GF-D8 (cell line): ENCODE data around the gene PRDM16.
"Not testable (repeated sequence)": the region's sequence is repeated elsewhere in the genome, so short reads cannot be mapped to it uniquely, and the experiment has no call there.

Source experiments
- DNase-seq: peaks from one replicate; lab custom pipeline; 2025; lab: John Stamatoyannopoulos, UW

Gene PRDM16

DNA sequence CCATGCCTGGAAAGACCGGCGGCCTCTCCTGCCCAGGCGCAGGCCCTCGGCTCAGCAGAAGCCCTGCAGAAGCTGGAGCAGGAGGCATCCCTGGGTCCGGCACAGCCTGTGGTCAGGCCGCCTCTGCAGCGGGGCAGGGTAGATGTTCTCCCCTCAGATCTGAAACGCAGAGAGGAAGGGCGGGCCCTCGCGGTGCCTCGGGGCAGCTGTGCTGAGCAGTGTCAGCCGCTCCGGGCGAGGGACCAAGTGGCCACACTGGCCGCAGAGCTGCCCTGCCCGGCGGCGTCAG is 210.1 kb downstream of the PRDM16 start:
- DNase-seq, result no peak

DNA sequence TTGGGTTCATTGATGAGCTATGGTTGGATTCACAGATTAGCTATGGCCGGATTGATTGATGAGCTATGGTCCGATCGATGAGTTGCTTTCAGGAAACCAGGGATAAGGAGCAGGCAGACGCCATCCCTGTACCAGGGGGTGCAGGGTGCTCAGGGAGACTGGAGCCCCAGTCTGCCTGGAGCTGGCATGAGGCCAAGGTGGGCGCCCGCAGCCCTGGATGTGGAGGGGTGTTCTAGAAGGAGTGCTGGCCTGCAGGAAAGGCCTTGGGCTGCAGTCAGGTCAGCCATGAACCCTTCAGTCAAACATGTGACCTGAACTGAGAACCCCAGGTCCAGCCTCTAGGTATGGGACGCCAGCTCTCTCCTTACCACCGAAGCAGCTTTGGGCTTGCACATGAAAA is 212.7 kb downstream of the PRDM16 start:
- DNase-seq, result no peak

DNA sequence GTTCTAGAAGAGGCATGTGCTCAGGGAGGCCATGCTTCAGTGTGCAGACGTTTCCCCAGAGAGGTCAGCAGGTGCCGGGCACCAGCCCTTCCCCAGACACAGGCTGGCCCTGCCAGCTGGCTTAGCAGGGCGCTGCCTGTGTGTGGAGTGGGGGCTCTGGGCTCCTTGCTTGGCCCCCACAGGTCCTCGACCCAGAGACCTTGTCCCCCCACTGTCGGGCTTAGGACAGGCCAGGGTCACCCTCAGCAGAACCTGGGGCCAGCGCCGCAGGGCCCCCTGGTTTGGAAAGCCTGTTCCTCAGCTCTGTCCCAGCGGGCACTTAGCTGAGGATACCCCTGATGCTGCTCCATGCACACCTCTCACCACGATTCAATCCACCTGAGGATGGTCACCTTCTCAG is 213.2 kb downstream of the PRDM16 start:
- DNase-seq, result no peak

GRCh38 chr1:3282656-3283430 is 213.8 kb downstream of the PRDM16 start:
- DNase-seq, result no peak

GRCh38 chr1:3283849-3284248 is 214.8 kb downstream of the PRDM16 start:
- DNase-seq, result no peak

- DNase-seq, result no peak
These were observed 215.7 kb downstream of the PRDM16 start for GRCh38 chr1:3284691-3285090.

DNA sequence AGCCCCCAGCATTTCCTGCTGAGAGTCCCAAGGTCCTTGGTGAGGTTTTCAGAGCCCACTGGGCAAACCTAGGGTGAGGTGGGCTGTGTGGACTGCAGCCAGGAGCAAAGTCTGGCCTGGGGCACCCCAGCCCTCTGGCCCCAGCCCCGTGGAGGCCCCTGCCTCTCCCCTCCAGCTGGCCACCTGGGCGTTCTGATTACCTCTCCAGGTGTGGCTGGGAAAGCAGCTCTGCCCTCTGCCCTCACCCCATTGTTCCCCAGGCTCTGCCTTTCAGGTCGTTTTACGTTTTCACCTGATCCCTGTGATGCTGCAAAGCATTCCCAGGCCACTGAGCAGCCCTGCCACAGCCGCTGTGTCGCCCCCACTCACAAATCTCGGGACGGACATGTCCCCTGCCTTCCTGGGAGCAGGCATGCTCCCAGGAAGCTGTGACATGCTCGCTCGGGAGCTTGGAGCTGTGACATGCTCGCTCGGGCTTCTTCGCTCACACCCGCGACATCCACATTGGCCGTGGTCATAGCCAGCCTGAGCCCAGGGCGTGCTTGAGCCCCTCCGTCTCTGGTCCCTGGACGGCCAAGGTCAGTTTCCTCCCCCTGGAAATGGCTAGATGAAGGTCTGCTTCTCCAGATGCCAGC is 216.2 kb downstream of the PRDM16 start:
- DNase-seq, result no peak

DNA sequence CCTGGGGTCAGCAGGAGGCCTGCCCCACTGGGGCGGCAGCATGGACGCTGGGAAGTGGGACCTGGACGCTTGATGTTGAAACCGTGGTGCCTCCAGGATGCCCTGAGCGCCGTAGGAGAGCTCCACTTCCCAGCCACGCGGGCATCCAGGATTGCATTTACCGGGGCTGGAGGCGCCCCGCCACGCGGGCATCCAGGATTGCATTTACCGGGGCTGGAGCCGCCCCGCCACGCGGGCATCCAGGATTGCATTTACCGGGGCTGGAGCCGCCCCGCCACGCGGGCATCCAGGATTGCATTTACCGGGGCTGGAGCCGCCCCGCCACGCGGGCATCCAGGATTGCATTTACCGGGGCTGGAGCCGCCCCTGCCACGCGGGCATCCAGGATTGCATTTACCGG is 218.1 kb downstream of the PRDM16 start:
- not testable (repeated sequence) for DNase-seq

DNA sequence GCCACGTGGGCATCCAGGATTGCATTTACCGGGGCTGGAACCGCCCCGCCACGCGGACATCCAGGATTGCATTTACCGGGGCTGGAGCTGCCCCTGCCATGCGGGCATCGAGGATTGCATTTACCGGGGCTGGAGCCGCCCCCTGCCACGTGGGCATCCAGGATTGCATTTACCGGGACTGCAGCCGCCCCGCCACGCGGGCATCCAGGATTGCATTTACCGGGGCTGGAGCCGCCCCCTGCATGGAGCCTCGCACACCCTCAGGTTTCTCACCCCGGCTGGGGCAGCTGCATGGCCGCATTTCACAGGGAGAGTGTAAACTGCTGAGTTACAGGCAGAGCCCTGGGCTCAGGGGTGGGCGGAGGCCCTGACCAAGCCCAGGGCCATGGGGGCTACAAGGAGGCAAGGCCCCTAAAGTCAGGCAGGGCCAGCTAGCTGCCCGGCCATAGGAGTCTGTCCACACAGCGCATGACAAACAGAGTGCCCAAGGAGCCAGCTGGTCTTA is 218.7 kb downstream of the PRDM16 start:
- no peak for DNase-seq

GRCh38 chr1:3289502-3289901 is 220.5 kb downstream of the PRDM16 start:
- no peak for DNase-seq

DNA sequence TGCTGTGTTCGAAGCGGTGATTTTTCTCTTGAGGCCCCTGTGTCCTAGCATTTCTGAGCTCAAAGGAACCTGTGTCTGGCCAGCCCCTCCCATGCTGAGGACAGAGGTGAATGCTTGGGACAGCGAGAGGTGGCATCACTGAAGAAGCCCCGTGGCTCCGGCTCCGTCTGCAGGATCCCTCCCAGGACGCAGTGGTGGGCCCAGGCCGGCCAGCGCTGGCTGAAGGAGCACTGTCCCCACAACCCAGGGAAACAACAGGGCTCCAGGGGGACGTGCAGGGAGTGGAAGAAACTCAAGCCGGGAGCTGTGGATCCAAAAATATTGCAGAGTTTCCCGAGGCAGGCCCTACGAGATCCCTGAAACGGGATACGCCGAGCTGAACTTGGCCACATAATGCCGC is 221.4 kb downstream of the PRDM16 start:
- DNase-seq, result no peak

DNA sequence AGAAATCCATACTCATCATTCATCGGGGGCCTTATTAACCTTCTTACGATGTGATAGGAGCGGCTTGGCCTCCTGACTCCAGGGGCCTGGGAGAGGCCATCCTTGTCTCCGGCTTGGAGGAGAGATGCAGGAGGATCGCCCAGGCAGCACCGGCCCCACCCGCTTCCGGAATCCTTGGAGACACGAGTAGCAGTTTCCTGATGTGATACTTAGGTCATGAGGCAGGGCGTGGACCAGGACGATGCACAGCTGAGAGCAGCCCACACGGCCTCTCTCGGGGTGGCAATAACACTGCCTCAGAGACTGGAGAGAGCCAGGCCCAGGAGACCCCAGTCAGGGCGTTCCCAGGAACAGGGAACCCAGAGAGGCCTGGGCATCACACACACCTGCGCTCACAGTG is 221.9 kb downstream of the PRDM16 start:
- DNase-seq, result no peak

GRCh38 chr1:3292051-3292722 is 223.2 kb downstream of the PRDM16 start:
- DNase-seq, result no peak

DNA sequence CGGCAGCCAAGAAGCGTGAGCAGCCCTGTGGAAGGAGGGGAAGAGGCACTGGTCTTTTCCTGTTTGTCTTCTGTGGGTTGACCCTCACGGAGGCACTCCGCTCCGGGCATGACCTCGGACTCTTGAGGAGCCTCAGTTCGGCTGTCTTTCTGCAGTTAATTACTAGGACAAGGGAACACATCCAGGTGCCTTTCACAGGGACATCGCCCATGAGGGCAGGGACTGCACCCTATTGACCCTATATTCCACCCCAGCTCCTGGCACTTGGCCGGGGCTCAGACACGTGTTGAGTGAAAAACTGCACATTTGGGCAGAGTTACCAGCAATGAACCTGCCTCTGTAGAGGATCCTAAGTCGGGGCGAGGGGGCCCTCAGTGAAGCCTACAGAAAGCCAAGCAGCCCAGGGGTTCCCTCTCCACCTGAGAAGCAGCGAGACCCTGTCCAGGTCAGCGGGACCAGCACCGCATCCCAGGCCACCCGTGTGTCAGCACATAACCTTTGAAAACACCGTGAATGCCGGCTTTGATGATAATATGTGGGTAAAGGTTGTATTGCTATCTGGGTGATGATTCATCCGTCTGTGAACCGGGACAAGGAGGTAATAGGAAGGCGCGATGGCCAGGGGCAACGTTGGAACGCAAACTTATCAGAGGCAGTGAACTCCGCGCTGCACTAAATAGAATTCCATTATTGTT is 224.0 kb downstream of the PRDM16 start:
- DNase-seq, result no peak

- DNase-seq, result no peak
These were observed 224.6 kb downstream of the PRDM16 start for GRCh38 chr1:3293563-3294080.

- no peak for DNase-seq
These were observed 225.4 kb downstream of the PRDM16 start for GRCh38 chr1:3294450-3294849.

GRCh38 chr1:3295846-3296245 is 226.8 kb downstream of the PRDM16 start:
- DNase-seq, result no peak

- DNase-seq, result no peak
These were observed 227.3 kb downstream of the PRDM16 start for GRCh38 chr1:3296326-3296725.

- no peak for DNase-seq
These were observed 227.8 kb downstream of the PRDM16 start for GRCh38 chr1:3296826-3297225.

DNA sequence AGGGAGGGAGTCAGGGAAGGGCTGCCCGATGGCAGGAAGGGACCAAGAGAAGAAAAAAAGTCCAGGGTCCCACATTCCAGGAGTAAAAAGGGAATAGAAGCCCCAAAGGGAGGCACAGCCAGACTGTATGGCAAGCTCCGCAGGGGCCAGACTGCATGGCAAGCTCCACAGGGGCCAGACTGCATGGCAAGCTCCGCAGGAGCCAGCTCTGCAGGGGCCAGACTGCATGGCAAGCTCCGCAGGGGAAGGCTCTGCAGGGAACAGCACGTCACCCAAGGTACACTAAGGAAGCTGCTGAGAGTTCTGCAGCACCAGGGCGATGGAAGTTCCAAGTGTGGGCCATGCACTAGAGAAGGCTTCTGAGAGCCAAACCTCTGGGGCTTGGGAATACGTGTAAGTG is 228.8 kb downstream of the PRDM16 start:
- no peak for DNase-seq

DNA sequence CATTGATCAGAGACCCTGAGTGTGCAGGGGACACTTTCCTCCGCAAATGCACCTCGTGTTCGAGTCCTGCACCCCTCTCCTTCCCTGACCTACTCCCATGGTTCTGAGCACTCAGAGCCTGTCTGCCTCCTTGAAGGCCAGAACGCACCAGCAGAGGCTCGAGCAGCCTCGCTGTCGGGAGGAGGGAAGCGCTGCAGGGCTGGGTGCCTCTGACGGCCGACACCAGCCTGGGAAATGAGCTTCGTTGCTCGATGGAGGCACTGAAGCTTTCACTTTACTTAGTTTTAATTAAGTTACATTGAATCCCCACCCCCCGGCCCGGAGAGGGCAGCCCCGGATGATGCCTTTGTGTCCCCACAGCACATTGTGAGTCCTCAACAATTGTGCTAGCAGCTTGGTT is 229.2 kb downstream of the PRDM16 start:
- DNase-seq, result no peak

DNA sequence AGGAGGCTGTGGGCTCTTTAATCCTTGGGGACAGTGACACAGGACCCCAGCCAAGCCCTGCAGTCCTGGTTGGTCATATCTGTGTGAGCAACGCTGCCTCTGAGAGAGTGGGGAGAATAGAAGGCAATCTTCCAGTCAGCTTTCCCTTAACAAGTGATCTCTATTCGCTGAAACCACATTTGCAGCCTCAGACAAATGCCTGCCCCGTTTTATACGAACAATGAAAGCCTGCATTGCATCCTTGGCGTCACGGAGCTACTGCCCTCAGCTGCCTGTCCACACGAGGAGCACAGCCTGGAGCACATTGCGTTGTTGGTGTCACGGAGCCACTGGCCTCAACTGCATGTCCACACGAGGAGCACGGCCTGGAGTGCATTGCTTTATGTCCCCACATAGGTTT is 235.2 kb downstream of the PRDM16 start:
- DNase-seq, result no peak
